SK-N-SH treated with all-trans-retinoic acid at 6 μM for 48 hours (cell line): ENCODE data around the gene DOK5.

Experiments
- ATAC-seq: fragments of 200-7000 bp; cut with Tn5 transposase; 3 replicates; pipeline ENCODE4 v1.9.1; 2020; ENCODE audit warnings: mild to moderate bottlenecking, moderate library complexity
- ARNTL ChIP-seq: fragments of 450-650 bp; formaldehyde crosslinking; IDR thresholded peaks from 2 replicates; pipeline ENCODE4 v1.5.0; 2020; ENCODE audit warnings: low read depth, mild to moderate bottlenecking, moderate library complexity, borderline replicate concordance
- BACH2 ChIP-seq: fragments of 250-450 bp; sonication (Bioruptor Pico); IDR thresholded peaks from 2 replicates; pipeline ENCODE4 v1.9.0; 2021; ENCODE audit warnings: mild to moderate bottlenecking, borderline replicate concordance
- CSDC2 ChIP-seq: fragments of 250-450 bp; sonication (Bioruptor Pico); IDR thresholded peaks from 2 replicates; pipeline ENCODE4 v1.5.0; 2020; ENCODE audit warnings: mild to moderate bottlenecking, moderate library complexity
- ESRRG ChIP-seq: fragments of 250-450 bp; sonication (Bioruptor Pico); IDR thresholded peaks from 2 replicates; pipeline ENCODE4 v1.6.1; 2021; ENCODE audit warnings: mild to moderate bottlenecking
- GLIS3 ChIP-seq: fragments of 250-450 bp; sonication (Bioruptor Pico); IDR thresholded peaks from 2 replicates; pipeline ENCODE4 v1.5.0; 2020; ENCODE audit warnings: mild to moderate bottlenecking, moderate library complexity
- ISL1 ChIP-seq: fragments of 250-450 bp; sonication (Bioruptor Pico); IDR thresholded peaks from 2 replicates; pipeline ENCODE4 v2.1.2; 2022; ENCODE audit warnings: mild to moderate bottlenecking, moderate library complexity
- OSR1 ChIP-seq: fragments of 250-450 bp; sonication (Bioruptor Pico); IDR thresholded peaks from 2 replicates; pipeline ENCODE4 v1.8.0; 2022; ENCODE audit warnings: moderate library complexity, mild to moderate bottlenecking, inconsistent platforms
- PPARA ChIP-seq: fragments of 250-450 bp; sonication (Bioruptor Pico); IDR thresholded peaks from 2 replicates; pipeline ENCODE4 v1.5.0; 2020; ENCODE audit warnings: mild to moderate bottlenecking, borderline replicate concordance
- RARB ChIP-seq: fragments of 250-450 bp; sonication (Bioruptor Pico); IDR thresholded peaks from 2 replicates; pipeline ENCODE4 v1.8.0; 2021; ENCODE audit warnings: mild to moderate bottlenecking, moderate library complexity
- SNAI2 ChIP-seq: fragments of 250-450 bp; sonication (Bioruptor Pico); IDR thresholded peaks from 2 replicates; pipeline ENCODE4 v1.5.0; 2020; ENCODE audit warnings: mild to moderate bottlenecking, moderate library complexity
- TCF4 ChIP-seq: fragments of 250-450 bp; sonication (Bioruptor Pico); IDR thresholded peaks from 2 replicates; pipeline ENCODE4 v1.8.0; 2021; ENCODE audit warnings: mild to moderate bottlenecking, moderate library complexity, borderline replicate concordance
- TOX ChIP-seq: fragments of 250-450 bp; sonication (Bioruptor Pico); IDR thresholded peaks from 2 replicates; pipeline ENCODE4 v1.8.0; 2021; ENCODE audit warnings: mild to moderate bottlenecking, moderate library complexity, borderline replicate concordance
- ZC3H10 ChIP-seq: fragments of 250-450 bp; sonication (Bioruptor Pico); IDR thresholded peaks from 2 replicates; pipeline ENCODE4 v1.5.1; 2021; ENCODE audit warnings: mild to moderate bottlenecking, moderate library complexity
- ZFP3 ChIP-seq: fragments of 250-450 bp; sonication (Bioruptor Pico); IDR thresholded peaks from 2 replicates; pipeline ENCODE4 v1.5.0; 2020; ENCODE audit warnings: mild to moderate bottlenecking, moderate library complexity
- ZNF565 ChIP-seq: fragments of 450-650 bp; formaldehyde crosslinking; conservative IDR thresholded peaks from 2 replicates; pipeline ENCODE4 v1.5.0; 2020; ENCODE audit warnings: low read depth, mild to moderate bottlenecking, moderate library complexity
- ZNF70 ChIP-seq: fragments of 450-650 bp; formaldehyde crosslinking; IDR thresholded peaks from 2 replicates; pipeline ENCODE4 v1.5.0; 2020; ENCODE audit warnings: mild to moderate bottlenecking, moderate library complexity
- TF ChIP-seq, protein P1 (sequence below): fragments of 250-450 bp; sonication (Bioruptor Pico); IDR thresholded peaks from 2 replicates; pipeline ENCODE4 v1.8.0; 2021; ENCODE audit warnings: low read depth, mild to moderate bottlenecking, moderate library complexity, borderline replicate concordance
- TF ChIP-seq, protein P2 (sequence below): fragments of 250-450 bp; sonication (Bioruptor Pico); IDR thresholded peaks from 2 replicates; pipeline ENCODE4 v1.5.1; 2021; ENCODE audit warnings: mild to moderate bottlenecking, moderate library complexity
- TF ChIP-seq, protein P3 (sequence below): fragments of 250-450 bp; sonication (Bioruptor Pico); IDR thresholded peaks from 2 replicates; pipeline ENCODE4 v1.5.1; 2020; ENCODE audit warnings: low read depth, mild to moderate bottlenecking, moderate library complexity
- TF ChIP-seq, protein P4 (sequence below): fragments of 250-450 bp; sonication (Bioruptor Pico); IDR thresholded peaks from 2 replicates; pipeline ENCODE4 v1.5.0; 2020; ENCODE audit warnings: mild to moderate bottlenecking, moderate library complexity

The DOK5 gene

DNA sequence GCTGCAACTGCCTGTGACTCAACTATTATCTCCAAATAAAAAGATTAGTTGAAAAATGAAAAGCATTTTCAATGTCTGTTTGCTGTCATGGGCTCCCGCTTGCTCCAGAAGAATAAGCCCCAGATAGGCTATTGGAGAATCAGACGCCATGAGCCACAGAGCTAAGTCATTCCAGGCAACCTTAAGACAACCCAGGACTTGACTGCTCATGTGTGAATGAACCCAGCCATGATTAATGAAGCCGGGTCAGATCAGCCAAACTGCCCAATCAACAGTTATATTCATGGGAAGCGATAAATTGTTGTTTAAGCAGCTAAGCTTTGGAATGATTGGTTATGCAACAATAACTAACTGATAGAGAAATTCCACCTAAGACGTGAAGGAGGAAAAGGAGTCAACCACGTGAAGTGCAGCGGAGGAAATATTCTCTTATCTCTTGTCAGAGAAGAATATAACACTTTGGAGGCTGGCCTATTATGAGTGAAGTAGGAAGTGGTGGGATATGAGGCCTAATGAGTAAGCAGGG, 64.2 kb downstream of the DOK5 start:
- no peak for ATAC-seq
- no peak for TF ChIP-seq ZC3H10 (CRISPR knock-in tag)
- TF ChIP-seq, protein P1, sequence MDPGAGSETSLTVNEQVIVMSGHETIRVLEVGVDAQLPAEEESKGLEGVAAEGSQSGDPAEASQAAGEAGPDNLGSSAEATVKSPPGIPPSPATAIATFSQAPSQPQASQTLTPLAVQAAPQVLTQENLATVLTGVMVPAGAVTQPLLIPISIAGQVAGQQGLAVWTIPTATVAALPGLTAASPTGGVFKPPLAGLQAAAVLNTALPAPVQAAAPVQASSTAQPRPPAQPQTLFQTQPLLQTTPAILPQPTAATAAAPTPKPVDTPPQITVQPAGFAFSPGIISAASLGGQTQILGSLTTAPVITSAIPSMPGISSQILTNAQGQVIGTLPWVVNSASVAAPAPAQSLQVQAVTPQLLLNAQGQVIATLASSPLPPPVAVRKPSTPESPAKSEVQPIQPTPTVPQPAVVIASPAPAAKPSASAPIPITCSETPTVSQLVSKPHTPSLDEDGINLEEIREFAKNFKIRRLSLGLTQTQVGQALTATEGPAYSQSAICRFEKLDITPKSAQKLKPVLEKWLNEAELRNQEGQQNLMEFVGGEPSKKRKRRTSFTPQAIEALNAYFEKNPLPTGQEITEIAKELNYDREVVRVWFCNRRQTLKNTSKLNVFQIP: no peak
- no peak for TF ChIP-seq RARB (CRISPR knock-in tag)
- TF ChIP-seq OSR1 (CRISPR knock-in tag): no peak
- no peak for TF ChIP-seq ARNTL (CRISPR knock-in tag)
- TF ChIP-seq, protein P2, sequence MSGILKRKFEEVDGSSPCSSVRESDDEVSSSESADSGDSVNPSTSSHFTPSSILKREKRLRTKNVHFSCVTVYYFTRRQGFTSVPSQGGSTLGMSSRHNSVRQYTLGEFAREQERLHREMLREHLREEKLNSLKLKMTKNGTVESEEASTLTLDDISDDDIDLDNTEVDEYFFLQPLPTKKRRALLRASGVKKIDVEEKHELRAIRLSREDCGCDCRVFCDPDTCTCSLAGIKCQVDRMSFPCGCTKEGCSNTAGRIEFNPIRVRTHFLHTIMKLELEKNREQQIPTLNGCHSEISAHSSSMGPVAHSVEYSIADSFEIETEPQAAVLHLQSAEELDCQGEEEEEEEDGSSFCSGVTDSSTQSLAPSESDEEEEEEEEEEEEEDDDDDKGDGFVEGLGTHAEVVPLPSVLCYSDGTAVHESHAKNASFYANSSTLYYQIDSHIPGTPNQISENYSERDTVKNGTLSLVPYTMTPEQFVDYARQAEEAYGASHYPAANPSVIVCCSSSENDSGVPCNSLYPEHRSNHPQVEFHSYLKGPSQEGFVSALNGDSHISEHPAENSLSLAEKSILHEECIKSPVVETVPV (CRISPR knock-in tag): no peak
- TF ChIP-seq SNAI2 (CRISPR knock-in tag): no peak
- no peak for TF ChIP-seq TCF4 (CRISPR knock-in tag)
- no peak for TF ChIP-seq ZNF70 (CRISPR knock-in tag)
- TF ChIP-seq BACH2: no peak

DNA sequence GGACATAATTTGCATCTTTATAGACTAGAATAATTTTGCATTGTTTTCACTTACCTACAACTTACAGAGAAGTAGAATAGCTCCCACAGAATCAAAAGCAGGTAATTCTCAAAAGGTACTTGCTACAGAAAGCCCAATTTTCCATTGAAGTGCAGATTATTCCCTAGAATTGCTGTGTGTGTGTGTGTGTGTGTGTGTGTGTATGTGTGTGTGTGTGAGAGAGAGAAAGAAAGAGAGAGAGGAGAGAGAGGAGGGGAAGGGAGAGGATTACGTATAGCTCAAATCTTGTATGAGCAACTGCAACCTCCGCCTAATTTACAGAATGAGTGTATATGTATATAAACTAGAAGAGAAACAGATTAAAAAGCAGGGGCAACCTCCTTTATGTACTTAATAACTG, 68.0 kb downstream of the DOK5 start:
- TF ChIP-seq TCF4 (CRISPR knock-in tag): no peak
- no peak for TF ChIP-seq PPARA (CRISPR knock-in tag)
- TF ChIP-seq RARB (CRISPR knock-in tag): no peak
- TF ChIP-seq TOX: no peak
- no peak for TF ChIP-seq GLIS3 (CRISPR knock-in tag)
- no peak for TF ChIP-seq ZC3H10 (CRISPR knock-in tag)
- no peak for TF ChIP-seq CSDC2
- TF ChIP-seq ARNTL (CRISPR knock-in tag): no peak
- no peak for TF ChIP-seq ZNF70 (CRISPR knock-in tag)
- TF ChIP-seq, protein P3, sequence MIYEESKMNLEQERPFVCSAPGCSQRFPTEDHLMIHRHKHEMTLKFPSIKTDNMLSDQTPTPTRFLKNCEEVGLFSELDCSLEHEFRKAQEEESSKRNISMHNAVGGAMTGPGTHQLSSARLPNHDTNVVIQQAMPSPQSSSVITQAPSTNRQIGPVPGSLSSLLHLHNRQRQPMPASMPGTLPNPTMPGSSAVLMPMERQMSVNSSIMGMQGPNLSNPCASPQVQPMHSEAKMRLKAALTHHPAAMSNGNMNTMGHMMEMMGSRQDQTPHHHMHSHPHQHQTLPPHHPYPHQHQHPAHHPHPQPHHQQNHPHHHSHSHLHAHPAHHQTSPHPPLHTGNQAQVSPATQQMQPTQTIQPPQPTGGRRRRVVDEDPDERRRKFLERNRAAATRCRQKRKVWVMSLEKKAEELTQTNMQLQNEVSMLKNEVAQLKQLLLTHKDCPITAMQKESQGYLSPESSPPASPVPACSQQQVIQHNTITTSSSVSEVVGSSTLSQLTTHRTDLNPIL: no peak
- TF ChIP-seq, protein P4, sequence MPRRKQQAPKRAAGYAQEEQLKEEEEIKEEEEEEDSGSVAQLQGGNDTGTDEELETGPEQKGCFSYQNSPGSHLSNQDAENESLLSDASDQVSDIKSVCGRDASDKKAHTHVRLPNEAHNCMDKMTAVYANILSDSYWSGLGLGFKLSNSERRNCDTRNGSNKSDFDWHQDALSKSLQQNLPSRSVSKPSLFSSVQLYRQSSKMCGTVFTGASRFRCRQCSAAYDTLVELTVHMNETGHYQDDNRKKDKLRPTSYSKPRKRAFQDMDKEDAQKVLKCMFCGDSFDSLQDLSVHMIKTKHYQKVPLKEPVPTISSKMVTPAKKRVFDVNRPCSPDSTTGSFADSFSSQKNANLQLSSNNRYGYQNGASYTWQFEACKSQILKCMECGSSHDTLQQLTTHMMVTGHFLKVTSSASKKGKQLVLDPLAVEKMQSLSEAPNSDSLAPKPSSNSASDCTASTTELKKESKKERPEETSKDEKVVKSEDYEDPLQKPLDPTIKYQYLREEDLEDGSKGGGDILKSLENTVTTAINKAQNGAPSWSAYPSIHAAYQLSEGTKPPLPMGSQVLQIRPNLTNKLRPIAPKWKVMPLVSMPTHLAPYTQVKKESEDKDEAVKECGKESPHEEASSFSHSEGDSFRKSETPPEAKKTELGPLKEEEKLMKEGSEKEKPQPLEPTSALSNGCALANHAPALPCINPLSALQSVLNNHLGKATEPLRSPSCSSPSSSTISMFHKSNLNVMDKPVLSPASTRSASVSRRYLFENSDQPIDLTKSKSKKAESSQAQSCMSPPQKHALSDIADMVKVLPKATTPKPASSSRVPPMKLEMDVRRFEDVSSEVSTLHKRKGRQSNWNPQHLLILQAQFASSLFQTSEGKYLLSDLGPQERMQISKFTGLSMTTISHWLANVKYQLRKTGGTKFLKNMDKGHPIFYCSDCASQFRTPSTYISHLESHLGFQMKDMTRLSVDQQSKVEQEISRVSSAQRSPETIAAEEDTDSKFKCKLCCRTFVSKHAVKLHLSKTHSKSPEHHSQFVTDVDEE: no peak
- TF ChIP-seq ZNF565 (CRISPR knock-in tag): no peak
- no peak for TF ChIP-seq OSR1 (CRISPR knock-in tag)
- TF ChIP-seq, protein P2 (CRISPR knock-in tag): no peak
- no peak for ATAC-seq

DNA sequence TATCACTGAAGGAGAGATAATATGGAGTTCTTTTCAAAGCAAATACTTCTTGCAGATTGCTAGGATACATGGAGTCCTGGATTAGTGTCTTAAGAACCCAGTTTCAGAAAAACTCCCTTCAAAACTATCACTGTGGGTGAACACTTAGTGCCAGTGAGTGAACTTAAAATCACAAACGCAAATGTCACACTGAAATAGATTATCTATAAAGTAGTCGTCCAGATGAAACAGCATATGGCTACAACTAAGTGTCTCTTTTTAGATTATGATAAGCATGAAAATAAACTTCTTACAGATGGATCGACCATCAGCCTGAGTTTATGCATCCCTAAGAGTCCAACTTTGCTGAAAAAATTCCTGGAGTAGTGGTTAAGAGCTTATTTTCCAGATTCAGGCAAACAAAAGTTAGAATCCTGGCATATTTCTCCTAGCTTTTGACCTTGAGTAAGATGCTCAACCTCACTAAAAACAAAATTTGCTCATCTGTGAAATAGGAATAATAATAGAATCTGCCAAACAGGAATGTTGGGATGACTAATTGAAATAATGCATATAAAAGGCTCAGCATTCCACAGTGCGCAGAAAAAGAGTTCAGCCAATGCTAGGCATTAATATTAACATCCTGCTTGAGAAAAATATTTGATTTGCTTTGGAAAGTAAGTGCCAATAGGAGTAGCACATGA, 70.4 kb downstream of the DOK5 start:
- no peak for TF ChIP-seq ISL1 (CRISPR knock-in tag)
- no peak; the same call in 2 of the 3 replicates for ATAC-seq

DNA sequence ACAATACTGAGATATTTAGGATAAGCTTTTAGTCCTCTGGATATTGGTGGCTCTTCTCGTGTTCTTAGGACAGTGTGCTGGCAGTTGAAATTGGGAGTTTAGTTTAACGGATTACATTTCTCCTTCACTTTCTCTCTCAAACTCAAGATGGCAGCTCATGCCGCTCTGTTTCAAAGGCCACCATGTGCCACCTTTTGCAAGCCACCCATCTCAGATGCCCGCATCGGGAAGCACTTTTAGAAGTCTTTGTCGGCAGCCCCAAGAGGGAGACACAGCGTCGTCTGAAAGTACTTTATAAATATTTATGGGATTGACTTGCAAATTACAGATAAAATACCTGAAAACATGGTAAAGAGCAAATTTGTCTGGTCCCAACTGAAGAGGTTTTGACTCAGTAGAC, 73.5 kb downstream of the DOK5 start:
- ATAC-seq: no peak
- TF ChIP-seq CSDC2: no peak
- TF ChIP-seq TOX: no peak
- no peak for TF ChIP-seq ZC3H10 (CRISPR knock-in tag)
- TF ChIP-seq ZNF70 (CRISPR knock-in tag): no peak
- TF ChIP-seq RARB (CRISPR knock-in tag): no peak
- TF ChIP-seq ESRRG (CRISPR knock-in tag): no peak
- TF ChIP-seq ZFP3 (CRISPR knock-in tag): no peak
- no peak for TF ChIP-seq OSR1 (CRISPR knock-in tag)
- TF ChIP-seq, protein P3: no peak
- TF ChIP-seq, protein P4: no peak
